Measurements from ENCODE around the gene PBX3. TPM values are rescaled to one million over a fixed set of nuclear protein-coding genes. Genes with fewer than 3 reads are reported as not detected.

PBX3 gene
- total RNA-seq, 1 experiment from 2014 or later: 39.0 TPM

DNA sequence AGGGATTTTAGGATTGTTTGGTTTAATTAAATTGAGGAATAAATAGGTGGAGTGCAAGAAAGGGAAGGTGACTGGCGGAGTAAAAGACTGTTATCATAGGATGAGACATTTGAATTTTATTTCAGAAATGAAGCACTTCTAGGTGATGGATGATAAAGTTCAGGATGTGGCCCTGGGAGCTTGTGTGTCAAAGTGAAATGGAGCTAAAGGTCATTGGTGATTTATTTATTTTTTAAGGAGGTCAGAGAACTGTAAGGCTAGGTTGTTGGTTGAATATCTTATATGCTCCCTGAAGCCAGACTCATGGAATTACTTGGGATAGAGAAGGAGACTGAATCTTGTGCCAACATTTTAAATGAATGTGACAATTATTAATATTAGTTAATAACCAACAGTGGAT is 40.5 kb downstream of the PBX3 start:
- ATAC-seq (no peak), DNase-seq (ENCODE audit: low read depth, low spot score) (no peak)
- no peaks in the 10 kb centered on the region for H3K36me3 ChIP-seq (ENCODE audit: control insufficient read depth, insufficient read depth, low read length)
- H3K4me1 ChIP-seq (ENCODE audit: control insufficient read depth, insufficient read depth, low read length): no peaks in the 10 kb centered on the region
- POLR2A ChIA-PET: no interaction called here
- BruUV-seq (replicated peaks): no TSS peak
- in situ Hi-C loops (cut with HindIII; ENCODE audit: low pct_unique_long_range_greater_than_20kb, low sequenced_read_pairs) (no loop called here), intact Hi-C loops (cut with micrococcal nuclease; ENCODE audit: unreplicated experiment) (no loop called here)
- CTCF ChIA-PET: no interaction called here
- H3K9me3 ChIP-seq (ENCODE audit: control insufficient read depth, insufficient read depth, low read depth, low read length): no peaks in the 10 kb centered on the region; the same call in 1 of the 2 replicates
- no peak overlapping the region for H3K27ac ChIP-seq (ENCODE audit: low read length)
- no peak overlapping the region for H3K4me3 ChIP-seq (ENCODE audit: low read depth in 2 of 2, low read length in 2 of 2)
- H3K27me3 ChIP-seq (ENCODE audit: control insufficient read depth, insufficient read depth, low read length): no peaks in the 10 kb centered on the region
- no peak for TF ChIP-seq SIN3A (IDR thresholded peaks at IDR 0.05; ENCODE audit: borderline replicate concordance, insufficient read depth, low read depth, low read length)
- no peak for TF ChIP-seq CTCF (IDR thresholded peaks at IDR 0.05)
- TF ChIP-seq, protein P1, sequence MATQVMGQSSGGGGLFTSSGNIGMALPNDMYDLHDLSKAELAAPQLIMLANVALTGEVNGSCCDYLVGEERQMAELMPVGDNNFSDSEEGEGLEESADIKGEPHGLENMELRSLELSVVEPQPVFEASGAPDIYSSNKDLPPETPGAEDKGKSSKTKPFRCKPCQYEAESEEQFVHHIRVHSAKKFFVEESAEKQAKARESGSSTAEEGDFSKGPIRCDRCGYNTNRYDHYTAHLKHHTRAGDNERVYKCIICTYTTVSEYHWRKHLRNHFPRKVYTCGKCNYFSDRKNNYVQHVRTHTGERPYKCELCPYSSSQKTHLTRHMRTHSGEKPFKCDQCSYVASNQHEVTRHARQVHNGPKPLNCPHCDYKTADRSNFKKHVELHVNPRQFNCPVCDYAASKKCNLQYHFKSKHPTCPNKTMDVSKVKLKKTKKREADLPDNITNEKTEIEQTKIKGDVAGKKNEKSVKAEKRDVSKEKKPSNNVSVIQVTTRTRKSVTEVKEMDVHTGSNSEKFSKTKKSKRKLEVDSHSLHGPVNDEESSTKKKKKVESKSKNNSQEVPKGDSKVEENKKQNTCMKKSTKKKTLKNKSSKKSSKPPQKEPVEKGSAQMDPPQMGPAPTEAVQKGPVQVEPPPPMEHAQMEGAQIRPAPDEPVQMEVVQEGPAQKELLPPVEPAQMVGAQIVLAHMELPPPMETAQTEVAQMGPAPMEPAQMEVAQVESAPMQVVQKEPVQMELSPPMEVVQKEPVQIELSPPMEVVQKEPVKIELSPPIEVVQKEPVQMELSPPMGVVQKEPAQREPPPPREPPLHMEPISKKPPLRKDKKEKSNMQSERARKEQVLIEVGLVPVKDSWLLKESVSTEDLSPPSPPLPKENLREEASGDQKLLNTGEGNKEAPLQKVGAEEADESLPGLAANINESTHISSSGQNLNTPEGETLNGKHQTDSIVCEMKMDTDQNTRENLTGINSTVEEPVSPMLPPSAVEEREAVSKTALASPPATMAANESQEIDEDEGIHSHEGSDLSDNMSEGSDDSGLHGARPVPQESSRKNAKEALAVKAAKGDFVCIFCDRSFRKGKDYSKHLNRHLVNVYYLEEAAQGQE (IDR thresholded peaks at IDR 0.05; ENCODE audit: insufficient read depth in 1 of 2, low read depth in 2 of 2, low read length in 1 of 2): no peak
- TF ChIP-seq POLR2AphosphoS5 (IDR thresholded peaks at IDR 0.05; ENCODE audit: low read depth, low read length): no peak
- TF ChIP-seq TCF7L2 (IDR thresholded peaks at IDR 0.05; ENCODE audit: low read depth, low read length): no peak

DNA sequence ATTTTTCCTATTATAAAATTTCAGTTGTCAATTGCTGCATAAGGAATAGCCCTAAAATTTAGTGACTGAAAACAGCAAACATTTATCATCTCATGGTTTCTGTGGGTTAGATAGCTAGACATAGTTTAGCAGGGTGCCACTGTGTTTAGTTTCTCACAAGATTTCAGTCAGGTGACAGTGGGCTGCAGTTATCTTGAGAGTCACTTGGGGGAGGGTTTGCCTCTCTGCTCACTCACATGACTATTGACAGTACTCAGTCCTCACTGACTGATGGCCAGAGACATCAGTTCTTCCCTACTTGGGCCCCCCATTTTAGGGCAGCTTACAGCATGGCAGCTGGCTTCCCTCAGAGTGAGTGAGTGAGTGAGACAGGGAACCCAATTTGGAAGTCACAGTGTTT is 42.0 kb downstream of the PBX3 start:
- POLR2A ChIA-PET: no interaction called here
- no peaks in the 10 kb centered on the region; the same call in 1 of the 2 replicates for H3K36me3 ChIP-seq (ENCODE audit: control insufficient read depth, insufficient read depth, low read length)

More for the DNA sequence above, 42.0 kb downstream of the PBX3 start:
- Histone ChIP-seq H3K4me1 (ENCODE audit: control insufficient read depth, insufficient read depth, low read length) (no peaks in the 10 kb centered on the region), H3K9me3 (ENCODE audit: control insufficient read depth, insufficient read depth, low read depth, low read length) (no peaks in the 10 kb centered on the region), H3K27me3 (ENCODE audit: control insufficient read depth, insufficient read depth, low read length) (no peaks in the 10 kb centered on the region), H3K4me3 (ENCODE audit: low read depth in 2 of 2, low read length in 2 of 2) (no peak overlapping the region), H3K27ac (ENCODE audit: low read length) (no peak overlapping the region)
- in situ Hi-C loops (cut with HindIII; ENCODE audit: low pct_unique_long_range_greater_than_20kb, low sequenced_read_pairs) (no loop called here), intact Hi-C loops (cut with micrococcal nuclease; ENCODE audit: unreplicated experiment) (no loop called here)
- BruUV-seq (replicated peaks): no TSS peak
- DNase-seq (ENCODE audit: low read depth, low spot score): no peak
- CTCF ChIA-PET: no interaction called here
- ATAC-seq: no peak
- TF ChIP-seq SIN3A (IDR thresholded peaks at IDR 0.05; ENCODE audit: borderline replicate concordance, insufficient read depth, low read depth, low read length) (no peak), POLR2AphosphoS5 (IDR thresholded peaks at IDR 0.05; ENCODE audit: low read depth, low read length) (no peak), CTCF (IDR thresholded peaks at IDR 0.05) (no peak), TCF7L2 (IDR thresholded peaks at IDR 0.05; ENCODE audit: low read depth, low read length) (no peak)
- TF ChIP-seq, protein P1 (IDR thresholded peaks at IDR 0.05; ENCODE audit: insufficient read depth in 1 of 2, low read depth in 2 of 2, low read length in 1 of 2): no peak
